GM23338 (cell line): Measurements from ENCODE around the gene PUDP. TPM values are rescaled to one million over a fixed set of nuclear protein-coding genes. Genes with fewer than 3 reads are reported as not detected.
"Not testable (repeated sequence)": the region's sequence is repeated elsewhere in the genome, so short reads cannot be mapped to it uniquely, and the experiment has no call there.

Experiments used
- ATAC-seq: fragments of 200-7000 bp; cut with Tn5 transposase; 3 replicates; pipeline ENCODE4 v1.9.1; 2020
- DNase-seq: peaks from one replicate; pipeline ENCODE4 v3.0.0-alpha.2; 2015; ENCODE audit warnings: low spot score
- H2AFZ ChIP-seq: fragments of 200-600 bp; sonication (generic); 2 replicates; pipeline ENCODE4 v1.8.0; 2016; ENCODE audit warnings: antibody characterized with exemption, mild to moderate bottlenecking, moderate library complexity
- H3F3A ChIP-seq: fragments of 200-600 bp; sonication (generic); replicated peaks from 2 replicates; pipeline ENCODE4 v1.8.0; 2017; ENCODE audit warnings: antibody characterized with exemption, mixed run types, low read depth
- H3K27ac ChIP-seq: fragments of 200-600 bp; sonication (generic); 2 replicates; pipeline ENCODE4 v1.6.1; 2016; ENCODE audit warnings: low read depth
- H3K27me3 ChIP-seq: fragments of 200-600 bp; sonication (generic); 2 replicates; pipeline ENCODE4 v1.8.0; 2016; ENCODE audit warnings: mild to moderate bottlenecking, mixed run types, moderate library complexity; ENCODE audit not compliant: insufficient read depth
- H3K36me3 ChIP-seq: fragments of 200-600 bp; sonication (generic); 2 replicates; pipeline ENCODE4 v1.8.0; 2016; ENCODE audit warnings: mild to moderate bottlenecking; ENCODE audit not compliant: insufficient read depth
- H3K4me1 ChIP-seq: fragments of 200-600 bp; sonication (generic); 2 replicates; pipeline ENCODE4 v1.8.0; 2016; ENCODE audit warnings: mild to moderate bottlenecking, moderate library complexity; ENCODE audit not compliant: insufficient read depth
- H3K4me2 ChIP-seq: fragments of 200-600 bp; sonication (generic); 2 replicates; pipeline ENCODE4 v1.7.1; 2017; ENCODE audit warnings: mixed run types
- H3K4me3 ChIP-seq: fragments of 200-600 bp; sonication (generic); 2 replicates; pipeline ENCODE4 v1.6.1; 2016; ENCODE audit warnings: mixed run types
- H3K79me2 ChIP-seq: fragments of 200-600 bp; sonication (generic); replicated peaks from 2 replicates; pipeline ENCODE4 v1.8.0; 2017; ENCODE audit warnings: mild to moderate bottlenecking; ENCODE audit not compliant: insufficient read depth
- H3K9me2 ChIP-seq: fragments of 200-600 bp; sonication (generic); 2 replicates; pipeline ENCODE4 v1.8.0; 2017; ENCODE audit not compliant: insufficient read depth
- H4K20me1 ChIP-seq: fragments of 200-600 bp; sonication (generic); replicated peaks from 2 replicates; pipeline ENCODE4 v1.8.0; 2017; ENCODE audit warnings: mild to moderate bottlenecking; ENCODE audit not compliant: insufficient read depth
- H3K27ac Mint-ChIP-seq: 2 replicates; pipeline ENCODE4 v1.8.0; 2020; ENCODE audit warnings: inconsistent platforms, mild to moderate bottlenecking, moderate library complexity, mixed read lengths
- H3K27me3 Mint-ChIP-seq: 3 replicates; pipeline ENCODE4 v1.8.0; 2022; ENCODE audit warnings: low read depth, mild to moderate bottlenecking, moderate library complexity, mixed read lengths, inconsistent platforms; ENCODE audit not compliant: insufficient read depth, poor library complexity
- H3K36me3 Mint-ChIP-seq: 3 replicates; pipeline ENCODE4 v1.8.0; 2021; ENCODE audit warnings: low read depth, mild to moderate bottlenecking, inconsistent platforms, moderate library complexity, mixed read lengths
- H3K4me1 Mint-ChIP-seq: 3 replicates; pipeline ENCODE4 v1.8.0; 2020; ENCODE audit warnings: mild to moderate bottlenecking, inconsistent platforms, mixed read lengths
- H3K4me3 Mint-ChIP-seq: 3 replicates; pipeline ENCODE4 v1.8.0; 2021; ENCODE audit warnings: moderate library complexity, mild to moderate bottlenecking, inconsistent platforms, mixed read lengths
- H3K9me3 Mint-ChIP-seq: 3 replicates; pipeline ENCODE4 v1.8.0; 2020; ENCODE audit warnings: moderate library complexity, mild to moderate bottlenecking, inconsistent platforms, mixed read lengths
- CREB1 ChIP-seq: fragments of 250-450 bp; sonication (Bioruptor Pico); IDR thresholded peaks from 2 replicates; pipeline ENCODE4 v1.5.0; 2020; ENCODE audit warnings: low read depth, mild to moderate bottlenecking, moderate library complexity
- JUNB ChIP-seq: IDR thresholded peaks from one replicate; pipeline ENCODE4 v1.6.1; 2016; ENCODE audit warnings: antibody characterized with exemption; ENCODE audit not compliant: unreplicated experiment
- NANOG ChIP-seq: IDR thresholded peaks from 2 replicates; pipeline ENCODE4 v1.6.1; 2016; ENCODE audit warnings: antibody characterized with exemption, borderline replicate concordance
- POLR2AphosphoS5 ChIP-seq: IDR thresholded peaks from 2 replicates; pipeline ENCODE4 v1.6.1; 2016; ENCODE audit warnings: antibody characterized with exemption, low read depth
- STAT1 ChIP-seq: IDR thresholded peaks from one replicate; pipeline ENCODE4 v1.6.1; 2016; ENCODE audit warnings: antibody characterized with exemption; ENCODE audit not compliant: unreplicated experiment
- ZNF114 ChIP-seq: fragments of 250-450 bp; sonication (Bioruptor Pico); IDR thresholded peaks from 2 replicates; pipeline ENCODE4 v1.5.0; 2020; ENCODE audit warnings: mild to moderate bottlenecking, moderate library complexity
- polyA plus RNA-seq: library from polyadenylated mRNA; unstranded; fragments of >200 nt; fragmentation: Nextera tagmentation; extraction: Ambion mirVana; gene quantifications from 2 replicates; pipeline ENCODE4 v1.2.1, GENCODE V29; 2016
- total RNA-seq: library from RNA; depleted of rRNA; stranded (reverse); fragments of >200 nt; shearing (Covaris generic); gene quantifications from 2 replicates; pipeline ENCODE4 v1.2.3, GENCODE V29; 2014
- TF ChIP-seq, protein P1 (sequence below): IDR thresholded peaks from 2 replicates; pipeline ENCODE4 v1.6.1; 2016; ENCODE audit warnings: antibody characterized with exemption
- TF ChIP-seq, protein P2 (sequence below), 2 experiments: fragments of 200-600 bp in 1 of 2; sonication (generic) in 1 of 2; conservative IDR thresholded peaks; 2 replicates each; pipeline versions ENCODE4 v1.5.1 to v1.6.1; 2016 to 2017; ENCODE audit warnings: antibody characterized with exemption in 2 of 2, low read depth in 2 of 2, mild to moderate bottlenecking in 2 of 2, moderate library complexity in 1 of 2

The PUDP gene
- total and polyA plus RNA-seq, 2 experiments from 2014 or later = 17.2 to 22.4 TPM

DNA sequence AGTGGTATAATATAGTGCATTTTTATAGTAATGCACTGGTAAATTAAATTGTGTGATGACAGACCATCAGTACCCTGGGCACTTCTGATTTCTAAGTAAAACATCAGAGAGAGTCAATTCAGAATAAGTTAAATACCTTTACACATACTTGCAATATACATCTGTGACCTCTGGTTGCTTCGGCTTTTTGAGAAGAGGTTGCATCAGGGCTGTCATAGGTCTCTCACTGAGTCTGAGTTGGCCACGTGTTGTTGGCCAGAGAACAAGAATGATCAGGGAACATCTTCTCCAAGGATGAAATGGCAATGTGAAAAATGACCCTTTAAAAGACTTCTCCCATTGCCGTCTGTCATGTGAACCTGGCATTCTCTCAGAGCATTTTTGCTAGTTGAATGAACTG is 36.9 kb upstream of the PUDP start:
- H3K9me3 Mint-ChIP-seq = peaks cover 4% of the 10 kb centered on the region
- no peaks in the 10 kb centered on the region for H3K27me3 Mint-ChIP-seq
- H3K27ac ChIP-seq = no peak overlapping the region
- no peak overlapping the region for H3K4me3 ChIP-seq
- H3K9me2 ChIP-seq = no peaks in the 10 kb centered on the region
- TF ChIP-seq, protein P1, sequence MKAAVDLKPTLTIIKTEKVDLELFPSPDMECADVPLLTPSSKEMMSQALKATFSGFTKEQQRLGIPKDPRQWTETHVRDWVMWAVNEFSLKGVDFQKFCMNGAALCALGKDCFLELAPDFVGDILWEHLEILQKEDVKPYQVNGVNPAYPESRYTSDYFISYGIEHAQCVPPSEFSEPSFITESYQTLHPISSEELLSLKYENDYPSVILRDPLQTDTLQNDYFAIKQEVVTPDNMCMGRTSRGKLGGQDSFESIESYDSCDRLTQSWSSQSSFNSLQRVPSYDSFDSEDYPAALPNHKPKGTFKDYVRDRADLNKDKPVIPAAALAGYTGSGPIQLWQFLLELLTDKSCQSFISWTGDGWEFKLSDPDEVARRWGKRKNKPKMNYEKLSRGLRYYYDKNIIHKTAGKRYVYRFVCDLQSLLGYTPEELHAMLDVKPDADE = no peak
- TF ChIP-seq, protein P2, sequence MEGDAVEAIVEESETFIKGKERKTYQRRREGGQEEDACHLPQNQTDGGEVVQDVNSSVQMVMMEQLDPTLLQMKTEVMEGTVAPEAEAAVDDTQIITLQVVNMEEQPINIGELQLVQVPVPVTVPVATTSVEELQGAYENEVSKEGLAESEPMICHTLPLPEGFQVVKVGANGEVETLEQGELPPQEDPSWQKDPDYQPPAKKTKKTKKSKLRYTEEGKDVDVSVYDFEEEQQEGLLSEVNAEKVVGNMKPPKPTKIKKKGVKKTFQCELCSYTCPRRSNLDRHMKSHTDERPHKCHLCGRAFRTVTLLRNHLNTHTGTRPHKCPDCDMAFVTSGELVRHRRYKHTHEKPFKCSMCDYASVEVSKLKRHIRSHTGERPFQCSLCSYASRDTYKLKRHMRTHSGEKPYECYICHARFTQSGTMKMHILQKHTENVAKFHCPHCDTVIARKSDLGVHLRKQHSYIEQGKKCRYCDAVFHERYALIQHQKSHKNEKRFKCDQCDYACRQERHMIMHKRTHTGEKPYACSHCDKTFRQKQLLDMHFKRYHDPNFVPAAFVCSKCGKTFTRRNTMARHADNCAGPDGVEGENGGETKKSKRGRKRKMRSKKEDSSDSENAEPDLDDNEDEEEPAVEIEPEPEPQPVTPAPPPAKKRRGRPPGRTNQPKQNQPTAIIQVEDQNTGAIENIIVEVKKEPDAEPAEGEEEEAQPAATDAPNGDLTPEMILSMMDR (conservative IDR thresholded peaks at IDR 0.05; ENCODE audit: low read depth in 2 of 2) = no peak
- TF ChIP-seq JUNB (no peak), ZNF114 (CRISPR knock-in tag) (no peak)
- peaks cover 4% of the 10 kb centered on the region; the same call in 2 of the 3 replicates for H3K36me3 Mint-ChIP-seq
- H3K4me1 ChIP-seq = no peaks in the 10 kb centered on the region
- H3K36me3 ChIP-seq = no peaks in the 10 kb centered on the region
- H3K4me3 Mint-ChIP-seq = no peak overlapping the region
- no peaks in the 10 kb centered on the region for H3F3A ChIP-seq
- no peaks in the 10 kb centered on the region for H4K20me1 ChIP-seq
- H3K4me1 Mint-ChIP-seq = no peaks in the 10 kb centered on the region
- DNase-seq (no peak), ATAC-seq (no peak)
- H3K79me2 ChIP-seq = no peaks in the 10 kb centered on the region
- H3K27ac Mint-ChIP-seq = no peak overlapping the region
- H2AFZ ChIP-seq = no peak overlapping the region
- no peaks in the 10 kb centered on the region for H3K27me3 ChIP-seq
- no peak overlapping the region for H3K4me2 ChIP-seq

DNA sequence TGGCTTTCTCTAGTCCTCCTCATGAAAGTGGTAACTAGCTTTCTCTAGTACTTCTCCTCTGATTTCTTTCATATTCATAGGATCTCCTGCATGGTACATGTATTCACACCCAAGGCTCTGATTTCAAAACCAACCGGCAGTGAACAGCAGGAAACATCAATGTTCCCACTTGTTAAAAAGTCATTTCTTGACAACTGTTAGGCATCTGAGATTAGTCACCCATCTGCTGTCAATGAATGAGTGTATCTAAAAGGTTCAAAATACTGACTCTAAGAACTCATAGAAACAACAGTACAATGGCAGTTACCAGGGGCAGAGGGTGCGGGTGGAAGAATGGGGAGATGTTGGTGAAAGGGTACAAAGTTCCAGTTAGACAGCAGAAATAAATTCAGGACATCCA is 31.5 kb upstream of the PUDP start:
- H3K4me1 Mint-ChIP-seq = no peaks in the 10 kb centered on the region
- no peak for TF ChIP-seq JUNB
- no peak for TF ChIP-seq POLR2AphosphoS5
- no peak for TF ChIP-seq CREB1 (CRISPR knock-in tag)
- no peak for TF ChIP-seq ZNF114 (CRISPR knock-in tag)
- TF ChIP-seq, protein P1 = no peak
- TF ChIP-seq NANOG = no peak
- TF ChIP-seq STAT1 = no peak
- TF ChIP-seq, protein P2 (conservative IDR thresholded peaks at IDR 0.05; ENCODE audit: low read depth in 2 of 2) = no peak
- DNase-seq = no peak
- no peaks in the 10 kb centered on the region for H3K36me3 Mint-ChIP-seq
- no peak overlapping the region for H3K27ac Mint-ChIP-seq
- no peak overlapping the region for H3K27ac ChIP-seq
- no peaks in the 10 kb centered on the region for H3K36me3 ChIP-seq
- H2AFZ ChIP-seq = no peak overlapping the region
- no peaks in the 10 kb centered on the region for H3K79me2 ChIP-seq
- no peak overlapping the region for H3K4me3 ChIP-seq
- H3K4me1 ChIP-seq = no peaks in the 10 kb centered on the region
- H3K4me2 ChIP-seq = no peak overlapping the region
- H3K9me3 Mint-ChIP-seq = no peaks in the 10 kb centered on the region
- H3K27me3 ChIP-seq = no peaks in the 10 kb centered on the region
- ATAC-seq = no peak
- H3K27me3 Mint-ChIP-seq = no peaks in the 10 kb centered on the region
- H3K9me2 ChIP-seq = no peaks in the 10 kb centered on the region
- no peak overlapping the region for H3K4me3 Mint-ChIP-seq
- H4K20me1 ChIP-seq = no peaks in the 10 kb centered on the region
- H3F3A ChIP-seq = no peaks in the 10 kb centered on the region

DNA sequence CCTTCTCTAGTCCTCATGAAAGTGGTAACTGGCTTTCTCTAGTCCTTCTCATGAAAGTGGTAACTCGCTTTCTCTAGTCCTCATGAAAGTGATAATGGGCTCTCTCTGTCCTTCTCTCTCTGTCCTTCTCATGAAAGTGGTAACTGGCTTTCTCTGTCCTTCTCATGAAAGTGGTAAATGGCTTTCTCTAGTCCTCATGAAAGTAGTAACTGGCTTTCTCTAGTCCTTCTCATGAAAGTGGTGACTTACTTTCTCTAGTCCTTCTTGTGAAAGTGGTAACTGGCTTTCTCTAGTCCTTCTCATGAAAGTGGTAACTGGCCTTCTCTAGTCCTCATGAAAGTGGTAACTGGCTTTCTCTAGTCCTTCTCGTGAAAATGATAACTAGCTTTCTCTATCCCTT is 30.9 kb upstream of the PUDP start:
- H3K9me3 Mint-ChIP-seq, H4K20me1 ChIP-seq, H3K4me3 Mint-ChIP-seq, DNase-seq, H3K79me2 ChIP-seq, H3K27ac ChIP-seq, H3K36me3 Mint-ChIP-seq, H2AFZ ChIP-seq, H3K27me3 Mint-ChIP-seq, H3K27me3 ChIP-seq, H3K4me1 Mint-ChIP-seq, H3K36me3 ChIP-seq, ATAC-seq, H3K9me2 ChIP-seq, H3K4me3 ChIP-seq, H3K4me1 ChIP-seq, H3K27ac Mint-ChIP-seq, H3K4me2 ChIP-seq, H3F3A ChIP-seq: not testable (repeated sequence)
